Activated CD4-positive, CD25-positive, alpha-beta regulatory T cell treated with anti-CD3 and anti-CD28 coated beads, Interleukin-2, amount 50 U/mL, for 72 hours (primary cell): ENCODE measurements around the gene SOX4.

Source experiments
- DNase-seq: peaks from one replicate; pipeline ENCODE4 v3.0.0; 2021

SOX4 gene

DNA sequence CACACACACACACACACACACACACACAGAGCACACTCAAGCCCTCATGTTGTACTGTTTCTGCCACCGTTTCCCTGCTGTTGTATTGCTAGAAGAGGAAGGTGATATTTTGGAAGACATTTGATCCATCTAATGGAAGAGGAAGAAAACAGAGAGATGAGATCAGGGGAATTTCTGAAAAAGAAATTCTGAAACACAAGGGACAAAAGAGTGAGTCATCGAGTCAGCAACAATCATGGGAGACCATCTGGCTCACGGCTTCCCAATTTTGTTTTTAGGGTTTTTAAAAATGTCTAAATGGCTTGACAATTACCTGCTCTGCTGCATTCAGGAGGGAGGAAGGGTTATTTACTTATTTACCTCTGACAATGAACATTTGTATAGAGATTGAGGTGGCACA, 22.0 kb downstream of the SOX4 start:
- no peak for DNase-seq

DNA sequence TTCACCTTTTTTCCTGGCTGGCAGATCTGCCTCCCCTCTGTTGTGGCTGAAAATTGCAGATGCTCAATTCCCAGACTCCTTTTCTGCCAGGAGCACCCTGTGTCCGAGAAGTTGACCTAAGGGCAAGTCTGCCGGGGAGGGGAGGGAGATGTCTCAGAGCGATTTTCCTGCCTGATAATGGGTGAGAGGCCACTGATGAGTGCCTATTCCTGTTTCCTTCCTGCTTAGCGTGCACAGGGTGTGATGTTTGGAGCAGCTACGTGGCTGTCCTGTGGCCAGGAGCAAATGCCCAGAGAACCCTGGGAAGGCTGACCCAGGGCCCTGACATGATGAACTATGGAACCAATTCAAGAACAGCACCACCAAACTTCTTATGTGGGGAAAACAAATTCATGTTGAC, 22.5 kb downstream of the SOX4 start:
- DNase-seq, result no peak

DNA sequence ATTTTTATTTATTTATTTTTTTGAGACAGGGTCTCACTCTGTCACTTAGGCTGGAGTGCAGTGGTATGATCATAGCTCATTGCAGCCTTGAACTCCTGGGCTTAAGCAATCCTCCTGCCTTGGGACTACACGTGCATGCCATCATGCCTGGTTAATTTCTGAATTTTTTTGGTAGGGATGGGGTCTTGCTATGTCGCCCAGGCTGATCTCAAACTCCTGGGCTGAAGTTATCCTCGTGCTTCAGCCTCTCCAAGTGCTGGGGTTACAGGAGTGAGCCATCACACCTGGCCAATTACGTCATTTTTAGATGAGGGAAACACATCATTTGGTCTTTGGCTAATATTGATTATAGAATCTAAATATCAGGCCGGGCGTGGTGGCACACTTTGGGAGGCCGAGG, 32.1 kb downstream of the SOX4 start:
- no peak for DNase-seq

DNA sequence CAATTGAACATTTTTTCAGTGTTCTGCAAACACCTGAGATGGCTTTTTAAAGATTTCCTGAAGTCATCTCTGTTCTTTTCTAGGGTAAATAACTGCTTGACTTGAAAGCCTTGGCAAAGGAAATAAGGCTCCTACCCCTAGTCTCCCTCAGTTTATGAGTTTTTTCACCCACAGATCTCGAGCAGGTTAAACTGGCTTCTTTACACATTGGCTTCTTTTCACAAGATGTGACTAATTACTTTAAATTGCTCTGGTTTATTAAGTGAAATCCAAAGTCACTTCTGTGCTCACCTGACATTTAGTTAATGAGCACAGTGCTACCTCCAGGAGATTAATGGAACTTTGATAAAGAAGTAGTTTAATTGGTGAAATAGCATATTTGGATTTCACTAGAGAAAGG, 33.2 kb downstream of the SOX4 start:
- DNase-seq, result no peak

DNA sequence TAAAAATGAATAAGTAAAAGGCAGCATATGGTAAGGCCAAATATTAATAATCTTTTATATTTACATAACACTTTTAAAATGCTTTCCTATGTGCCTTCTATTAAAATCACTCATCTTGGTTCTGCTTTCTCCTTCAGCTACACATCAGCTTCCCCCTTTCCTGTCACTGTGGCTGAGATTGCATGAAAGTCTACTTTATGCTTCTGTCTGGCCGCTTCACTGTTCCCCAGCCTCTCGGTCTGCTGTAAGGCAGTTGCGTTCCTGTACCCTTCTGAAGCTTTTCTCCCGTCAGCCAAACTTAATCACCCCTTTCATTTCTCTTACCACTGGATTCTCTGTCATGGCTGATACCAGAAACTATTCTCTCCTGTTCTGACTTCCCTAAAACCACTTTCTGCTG, 34.6 kb downstream of the SOX4 start:
- no peak for DNase-seq

DNA sequence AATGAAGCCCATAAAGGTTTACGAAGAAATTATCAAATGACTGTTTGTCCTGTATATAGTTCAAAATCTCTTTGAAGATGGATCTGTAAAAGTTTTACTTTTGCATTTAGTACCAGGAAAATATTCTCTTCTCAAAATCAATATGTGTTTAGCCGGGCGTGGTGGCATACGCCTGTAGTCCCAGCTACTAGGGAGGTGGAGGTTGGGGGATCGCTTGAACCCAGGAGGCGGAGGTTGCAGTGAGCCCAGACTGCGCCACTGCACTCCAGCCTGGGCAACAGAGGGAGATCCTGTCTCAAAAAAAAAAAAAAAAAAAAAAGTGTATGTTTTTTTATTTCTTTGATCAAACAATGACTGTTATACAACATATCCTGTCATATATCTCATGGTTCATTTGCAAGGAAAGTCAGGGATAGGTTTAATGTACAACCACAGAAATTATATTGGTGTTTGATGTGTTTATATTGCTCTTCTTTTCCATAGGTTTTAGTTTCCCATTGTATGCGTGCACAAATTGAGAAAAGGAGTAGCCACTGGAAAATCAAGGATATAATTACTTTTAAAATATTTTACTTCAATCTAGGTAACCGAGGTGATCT, 40.1 kb downstream of the SOX4 start:
- no peak for DNase-seq

DNA sequence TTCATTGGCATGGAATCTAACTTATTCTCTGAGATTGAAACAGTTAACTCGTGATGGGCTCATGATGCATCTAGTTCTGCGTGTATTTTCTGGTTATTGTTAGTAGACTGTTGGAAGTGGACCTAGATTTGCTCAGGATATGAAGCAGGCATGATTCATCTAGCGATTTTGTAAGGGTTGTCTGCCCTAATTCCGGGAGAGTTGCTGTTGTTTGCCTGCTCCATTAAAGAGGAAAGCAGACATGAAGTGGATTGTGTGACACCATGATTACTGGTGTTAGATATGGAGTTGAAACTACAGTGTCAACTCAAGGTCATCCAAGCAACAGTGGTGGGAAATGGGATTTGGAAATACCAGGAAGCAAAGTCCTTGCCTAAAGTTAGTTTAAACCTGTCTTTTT, 41.0 kb downstream of the SOX4 start:
- no peak for DNase-seq

DNA sequence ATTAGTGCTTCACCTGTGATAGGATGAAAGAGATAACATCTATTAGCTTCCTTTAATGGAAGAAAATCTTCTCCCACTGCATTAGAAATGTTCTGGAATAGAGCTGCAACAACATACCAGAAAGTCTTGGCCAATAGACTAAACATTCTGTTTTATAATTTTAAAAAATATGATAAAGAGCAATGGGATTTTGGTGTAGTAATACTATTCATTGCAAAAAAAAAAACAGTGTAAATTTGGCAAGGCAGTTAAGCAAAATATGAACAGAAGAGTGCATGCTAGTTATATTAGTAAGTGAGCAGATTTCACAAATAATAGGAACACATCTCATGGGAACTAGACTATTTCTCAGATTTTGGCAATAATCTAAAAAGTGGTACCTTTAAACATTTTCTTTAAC, 43.3 kb downstream of the SOX4 start:
- DNase-seq, result no peak

DNA sequence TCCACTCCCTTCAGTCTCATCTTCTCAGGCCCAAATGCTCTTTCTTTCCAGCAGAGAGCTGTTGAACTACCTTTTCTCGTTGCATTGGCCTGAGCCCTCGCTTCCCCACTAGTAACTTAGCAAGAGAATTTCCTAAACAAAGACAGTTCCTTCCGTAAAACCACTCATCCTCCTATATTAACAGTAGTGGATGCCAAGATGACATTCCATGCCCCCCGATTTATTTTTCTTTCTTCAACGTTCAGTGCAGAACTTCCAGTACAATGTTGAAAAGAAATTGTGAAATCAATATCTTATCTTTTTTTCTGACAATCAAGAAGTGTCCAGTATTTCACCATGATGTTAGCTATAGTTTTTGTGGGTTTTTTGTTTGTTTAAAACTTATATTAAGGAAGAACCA, 45.8 kb downstream of the SOX4 start:
- DNase-seq, result no peak
